ENCODE results near the gene DDIT3.

DDIT3 gene

GRCh38 chr12:57546438-57547287 is 26.3 kb upstream of the DDIT3 start, which contains the start of gene DCTN2:
Gene DCTN2 (minus strand): TSS chr12:57547192. CDS start chr12:57547063, 129 bp downstream.
- peak; percentile 92 for DNase-seq

- no peak for DNase-seq
Measured at GRCh38 chr12:57545809-57546437, 25.6 kb upstream of the DDIT3 start.

GRCh38 chr12:57543581-57543980 is 23.3 kb upstream of the DDIT3 start:
- DNase-seq: peak; percentile 39

GRCh38 chr12:57541717-57542116 is 21.4 kb upstream of the DDIT3 start:
- no peak for DNase-seq

GRCh38 chr12:57541001-57541400 is 20.7 kb upstream of the DDIT3 start:
- DNase-seq: no peak

- DNase-seq: no peak
Measured at GRCh38 chr12:57539134-57539768, 18.9 kb upstream of the DDIT3 start.

GRCh38 chr12:57536597-57536942 is 16.3 kb upstream of the DDIT3 start:
- no peak for DNase-seq

GRCh38 chr12:57535764-57536596 is 15.7 kb upstream of the DDIT3 start:
- DNase-seq: no peak

GRCh38 chr12:57534991-57535543 is 14.8 kb upstream of the DDIT3 start:
- no peak for DNase-seq

- no peak for DNase-seq
Measured at GRCh38 chr12:57534250-57534649, 13.9 kb upstream of the DDIT3 start.

- DNase-seq: no peak
Measured at GRCh38 chr12:57533108-57533507, 12.8 kb upstream of the DDIT3 start.

GRCh38 chr12:57531836-57532235 is 11.5 kb upstream of the DDIT3 start:
- no peak for DNase-seq

- DNase-seq: no peak
Measured at GRCh38 chr12:57530396-57531142, 10.3 kb upstream of the DDIT3 start.

- DNase-seq: no peak
Measured at GRCh38 chr12:57529831-57530230, 9.5 kb upstream of the DDIT3 start.

- DNase-seq: no peak
Measured at GRCh38 chr12:57528831-57529555, 8.7 kb upstream of the DDIT3 start.

GRCh38 chr12:57528176-57528575 is 7.9 kb upstream of the DDIT3 start:
- no peak for DNase-seq

GRCh38 chr12:57527184-57527583 is 6.9 kb upstream of the DDIT3 start:
- no peak for DNase-seq

GRCh38 chr12:57526477-57527126 is 6.3 kb upstream of the DDIT3 start:
- no peak for DNase-seq

- DNase-seq: no peak
Measured at GRCh38 chr12:57525615-57526383, 5.5 kb upstream of the DDIT3 start.
